H1 (cell line): ENCODE data around the gene RNF141. TPM values are rescaled to one million over a fixed set of nuclear protein-coding genes. Genes with fewer than 3 reads are reported as not detected.
A peak's percentile ranks its signal among the peaks of the same experiment; 100 is the strongest.

ENCODE experiments used
- CTCF ChIA-PET: fragments of 300-600 bp; sonication (Branson Sonifier 250); formaldehyde crosslinking; loops from one replicate; lab custom pipeline; 2021; ENCODE audit not compliant: partially characterized antibody; lab: Charles Lee
- POLR2A ChIA-PET: fragments of 300-600 bp; sonication (Branson Sonifier 250); formaldehyde crosslinking; loops from one replicate; lab custom pipeline; 2021; ENCODE audit warnings: inconsistent platforms; ENCODE audit not compliant: partially characterized antibody; lab: Charles Lee
- DNase-seq, 2 experiments: peaks; one replicate each; pipeline versions ENCODE4 v3.0.0 to v3.0.0-alpha.2; 2010 to 2022; ENCODE audit warnings: low spot score in 2 of 2, low read depth in 1 of 2, mixed read lengths in 1 of 2
- FAIRE-seq: peaks from 2 replicates; lab custom pipeline; 2011; peaks lifted over from hg19 to GRCh38; lab: Jason Lieb, UNC
- H2AFZ ChIP-seq: 2 replicates; pipeline ENCODE4 v1.8.1; 2012; ENCODE audit warnings: low read length, inconsistent platforms
- H2AK5ac ChIP-seq: 2 replicates; pipeline ENCODE4 v1.6.1; 2013; ENCODE audit warnings: low read depth, low read length
- H2BK120ac ChIP-seq: replicated peaks from 2 replicates; pipeline ENCODE3; 2013; ENCODE audit warnings: low read depth, low read length, inconsistent platforms
- H2BK12ac ChIP-seq: 2 replicates; pipeline ENCODE4 v1.6.1; 2013; ENCODE audit warnings: low read depth, low read length
- H2BK15ac ChIP-seq: 2 replicates; pipeline ENCODE4 v1.6.1; 2013; ENCODE audit warnings: low read length
- H2BK20ac ChIP-seq: 2 replicates; pipeline ENCODE4 v1.6.1; 2013; ENCODE audit warnings: low read length
- H2BK5ac ChIP-seq: 2 replicates; pipeline ENCODE4 v1.6.1; 2013; ENCODE audit warnings: low read depth, low read length
- H3K14ac ChIP-seq: 2 replicates; pipeline ENCODE4 v1.6.1; 2013; ENCODE audit warnings: inconsistent platforms; ENCODE audit not compliant: insufficient read length
- H3K18ac ChIP-seq: 2 replicates; pipeline ENCODE4 v1.6.1; 2013; ENCODE audit warnings: low read length; ENCODE audit errors: extremely low read depth
- H3K23ac ChIP-seq: 2 replicates; pipeline ENCODE4 v1.6.1; 2013; ENCODE audit warnings: inconsistent platforms; ENCODE audit not compliant: insufficient read length
- H3K23me2 ChIP-seq: 2 replicates; pipeline ENCODE4 v1.6.1; 2013; ENCODE audit warnings: low read depth, low read length
- H3K27ac ChIP-seq: 2 replicates; pipeline ENCODE4 v1.6.1; 2011; ENCODE audit warnings: low read depth, low read length, inconsistent platforms
- H3K27me3 ChIP-seq, 4 experiments: replicated peaks in 1 of 4; 1 replicate in 1 of 4; 2 replicates in 3 of 4; pipeline versions ENCODE4 v1.6.1 to v1.8.1; 2011 to 2013; ENCODE audit warnings: low read length in 3 of 4, mild to moderate bottlenecking in 3 of 4, inconsistent platforms in 2 of 4, mixed read lengths in 2 of 4, moderate library complexity in 1 of 4; ENCODE audit not compliant: control insufficient read depth in 3 of 4, insufficient read depth in 3 of 4; ENCODE audit errors: extremely low read depth in 1 of 4
- H3K36me3 ChIP-seq, 4 experiments: 2 replicates each; pipeline versions ENCODE4 v1.6.1 to v1.8.1; 2011 to 2013; ENCODE audit warnings: mild to moderate bottlenecking in 4 of 4, low read length in 3 of 4, moderate library complexity in 2 of 4, control low read depth in 1 of 4, inconsistent platforms in 1 of 4; ENCODE audit not compliant: insufficient read depth in 4 of 4, control insufficient read depth in 2 of 4
- H3K4ac ChIP-seq: replicated peaks from 2 replicates; pipeline ENCODE3; 2013; ENCODE audit warnings: low read length, low read depth, mixed read lengths, inconsistent platforms; ENCODE audit not compliant: insufficient read length
- H3K4me1 ChIP-seq, 4 experiments: replicated peaks in 1 of 4; 1 replicate in 1 of 4; 2 replicates in 3 of 4; pipeline versions ENCODE4 v1.6.1 to v1.8.1; 2011 to 2013; ENCODE audit warnings: low read length in 3 of 4, inconsistent platforms in 2 of 4, mixed read lengths in 1 of 4; ENCODE audit not compliant: insufficient read depth in 4 of 4, control insufficient read depth in 3 of 4
- H3K4me2 ChIP-seq, 2 experiments: 2 replicates each; pipeline versions ENCODE4 v1.6.1 to v1.8.1; 2011 to 2013; ENCODE audit warnings: low read depth in 2 of 2, low read length in 2 of 2, control low read depth in 1 of 2, inconsistent platforms in 1 of 2, mild to moderate bottlenecking in 1 of 2; ENCODE audit not compliant: insufficient read depth in 1 of 2
- H3K4me3 ChIP-seq, 4 experiments: fragments of 200-600, 300-600 bp in 1 of 4; sonication (generic), shearing (Covaris generic), sonication (Bioruptor Twin) in 1 of 4; 2 replicates each; pipeline versions ENCODE4 v1.5.1 to v1.8.1; 2011 to 2016; ENCODE audit warnings: low read length in 4 of 4, low read depth in 3 of 4, control low read depth in 2 of 4, inconsistent platforms in 2 of 4, mild to moderate bottlenecking in 2 of 4, mixed read lengths in 1 of 4, moderate library complexity in 1 of 4; ENCODE audit not compliant: insufficient read depth in 2 of 4; ENCODE audit errors: extremely low read depth in 1 of 4
- H3K56ac ChIP-seq: replicated peaks from 2 replicates; pipeline ENCODE3; 2013; ENCODE audit warnings: low read depth, mild to moderate bottlenecking, mixed read lengths, low read length, inconsistent platforms; ENCODE audit not compliant: insufficient read length
- H3K79me1 ChIP-seq: 2 replicates; pipeline ENCODE4 v1.6.1; 2013; ENCODE audit warnings: low read depth, low read length, control low read depth
- H3K79me2 ChIP-seq, 2 experiments: 2 replicates each; pipeline versions ENCODE4 v1.6.1 to v1.8.1; 2012 to 2013; ENCODE audit warnings: low read length in 2 of 2, mild to moderate bottlenecking in 2 of 2, inconsistent platforms in 1 of 2; ENCODE audit not compliant: insufficient read depth in 2 of 2, control insufficient read depth in 1 of 2
- H3K9ac ChIP-seq, 4 experiments: replicated peaks in 1 of 4; 1 replicate in 1 of 4; 2 replicates in 3 of 4; pipeline versions ENCODE4 v1.6.1 to v1.8.1; 2011 to 2013; ENCODE audit warnings: low read depth in 3 of 4, low read length in 3 of 4, control low read depth in 2 of 4, mild to moderate bottlenecking in 2 of 4, moderate library complexity in 2 of 4, inconsistent platforms in 1 of 4; ENCODE audit errors: extremely low read depth in 1 of 4
- H3K9me3 ChIP-seq, 2 experiments: 2 replicates each; pipeline versions ENCODE4 v1.6.1 to v1.8.1; 2012 to 2013; ENCODE audit warnings: mild to moderate bottlenecking in 2 of 2, moderate library complexity in 2 of 2, control low read depth in 1 of 2, inconsistent platforms in 1 of 2, low read depth in 1 of 2, low read length in 1 of 2, mixed read lengths in 1 of 2; ENCODE audit not compliant: insufficient read depth in 2 of 2
- H4K20me1 ChIP-seq, 2 experiments: replicated peaks in 1 of 2; 2 replicates each; pipeline versions ENCODE3 to v1.8.1; 2011 to 2013; ENCODE audit warnings: inconsistent platforms in 2 of 2, low read length in 2 of 2, mild to moderate bottlenecking in 1 of 2; ENCODE audit not compliant: insufficient read depth in 2 of 2, control insufficient read depth in 1 of 2
- H4K5ac ChIP-seq: 2 replicates; pipeline ENCODE4 v1.6.1; 2013; ENCODE audit warnings: low read length, low read depth, mixed read lengths, inconsistent platforms; ENCODE audit not compliant: insufficient read length
- H4K8ac ChIP-seq: 2 replicates; pipeline ENCODE4 v1.8.0; 2013; ENCODE audit warnings: mild to moderate bottlenecking, moderate library complexity, low read length, inconsistent platforms; ENCODE audit not compliant: insufficient read depth; ENCODE audit errors: extremely low read depth
- H4K91ac ChIP-seq: replicated peaks from 2 replicates; pipeline ENCODE3; 2013; ENCODE audit warnings: low read length, mixed read lengths, inconsistent platforms; ENCODE audit not compliant: insufficient read length
- CEBPB ChIP-seq: IDR thresholded peaks from 2 replicates; pipeline ENCODE4 v1.6.1; 2012; ENCODE audit warnings: low read depth, low read length
- CREB1 ChIP-seq: IDR thresholded peaks from 2 replicates; pipeline ENCODE4 v1.6.1; 2012; ENCODE audit warnings: inconsistent platforms
- YY1 ChIP-seq: IDR thresholded peaks from 2 replicates; pipeline ENCODE4 v1.6.1; 2011; ENCODE audit warnings: low read depth, mild to moderate bottlenecking, low read length
- WGBS, 2 experiments: shearing (Covaris generic) in 1 of 2; methylation state at CpG; one replicate each; pipeline versions ENCODE4 v1.1.6 to v1.1.7; 2013 to 2015; ENCODE audit warnings: low lambda C conversion rate in 2 of 2, mixed read lengths in 2 of 2, inconsistent platforms in 1 of 2, low coverage in 1 of 2, missing lambda C conversion rate in 1 of 2; ENCODE audit not compliant: insufficient replicate concordance in 2 of 2, insufficient coverage in 1 of 2, insufficient read length in 1 of 2; ENCODE audit errors: extremely low coverage in 1 of 2, missing lambda C conversion rate in 1 of 2; 5-methylcytosine and 5-hydroxymethylcytosine counted together
- polyA plus RNA-seq, 7 experiments: library from polyadenylated mRNA; depleted of rRNA in 3 of 7; stranded (reverse) in 5 of 7; unstranded in 2 of 7; fragments of >200 nt in 5 of 7; fragments of 200-250 nt in 2 of 7; gene quantifications; 1 replicate in 5 of 7; 2 replicates in 1 of 7; 4 replicates in 1 of 7; pipeline versions ENCODE4 v1.2.1 to v1.2.3, GENCODE V29; 2011 to 2013; ENCODE audit warnings: missing spikeins in 2 of 7, mixed read lengths in 2 of 7
- total RNA-seq: library from RNA; stranded (reverse); fragmentation: NEBNext Ultra II Directional; extraction: Animal tissue kit (Norgen Biotek cat#: 25700); gene quantifications from 2 replicates; pipeline ENCODE4 v1.2.1, GENCODE V29; 2021

Gene RNF141
- total and polyA plus RNA-seq, 2 of the 8 experiments (the other 6 are each of a cell fraction or from before 2014, with no cell fraction given) = 8.5 to 22.8 TPM

DNA sequence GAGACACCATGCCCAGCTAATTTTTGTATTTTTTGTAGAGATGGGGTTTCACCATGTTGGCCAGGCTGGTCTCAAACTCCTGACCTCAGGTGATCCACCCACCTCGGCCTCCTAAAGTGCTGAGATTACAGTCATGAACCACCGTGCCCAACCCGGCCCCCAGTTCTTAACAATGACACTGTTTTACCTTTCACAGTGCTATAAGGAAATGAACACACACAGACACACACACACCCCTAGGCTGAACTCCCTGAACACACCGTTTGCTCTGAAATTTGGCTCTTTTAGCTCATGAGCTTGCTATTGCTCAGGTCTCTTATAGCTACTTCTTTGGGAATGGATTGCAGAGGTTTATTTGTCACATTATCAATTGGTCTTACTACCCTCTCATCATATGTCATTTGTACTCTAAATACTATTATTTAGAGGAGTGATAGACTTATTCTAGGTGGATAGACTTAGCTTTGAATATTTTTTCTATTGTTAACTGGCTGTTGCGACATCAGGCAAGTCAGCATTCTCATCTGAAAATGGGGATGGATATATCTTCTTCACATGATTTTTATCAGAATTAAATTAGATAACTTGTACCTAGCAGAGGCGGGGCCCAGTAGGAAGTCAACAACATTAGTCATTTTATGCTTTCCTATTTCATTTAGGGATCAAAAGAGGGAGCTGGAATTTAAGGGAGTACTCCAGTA is 25.4 kb upstream of the RNF141 start:
- Histone ChIP-seq H3K79me1 (no peaks in the 10 kb centered on the region), H2AFZ (no peak overlapping the region), H3K27ac (no peak overlapping the region), H4K91ac (no peak overlapping the region), H4K8ac (no peak overlapping the region), H3K23me2 (no peaks in the 10 kb centered on the region), H3K79me2 (no peaks in the 10 kb centered on the region), H2BK15ac (no peak overlapping the region), H3K18ac (no peak overlapping the region), H2BK120ac (no peak overlapping the region), H3K9me3 (no peaks in the 10 kb centered on the region), H3K4ac (no peak overlapping the region), H2AK5ac (no peak overlapping the region), H3K4me3 (no peak overlapping the region), H3K36me3 (no peaks in the 10 kb centered on the region), H3K9ac (no peak overlapping the region), H2BK12ac (no peak overlapping the region), H4K20me1 (no peaks in the 10 kb centered on the region), H3K14ac (no peak overlapping the region), H3K27me3 (no peaks in the 10 kb centered on the region), H2BK5ac (no peak overlapping the region), H2BK20ac (no peak overlapping the region), H4K5ac (no peak overlapping the region), H3K4me1 (peaks cover 0 to 6% (median 0%) of the 10 kb centered on the region in 4 experiments; a peak in 4 of 7 replicates), H3K4me2 (no peak overlapping the region), H3K23ac (no peak overlapping the region), H3K56ac (no peak overlapping the region)
- FAIRE-seq (no peak), DNase-seq (no peak)
- peak; percentile 71 for TF ChIP-seq CEBPB
- TF ChIP-seq CREB1 = no peak
- no peak for TF ChIP-seq YY1
- ChIA-PET CTCF (interaction anchor here (0.9 to 2.8 kb wide), 6 partner anchors 8 to 69 kb away, joined by 3 to 9 read pairs (median 4); partner anchors contain the start of gene RNF141), POLR2A (no interaction called here)
- WGBS, 2 experiments = 97% methylated on average over 6 of the region's 6 CpGs; no CpG with 5 or more reads in 1 of the 2 experiments
